HG02610 (cell line): ENCODE results near the gene TIAM2.
"Not testable (repeated sequence)": the region's sequence is repeated elsewhere in the genome, so short reads cannot be mapped to it uniquely, and the experiment has no call there.

Experiments
- ATAC-seq: cut with Tn5 transposase; IDR thresholded peaks from one replicate; pipeline ENCODE4 v1.9.1; 2021; ENCODE audit warnings: mild to moderate bottlenecking, moderate library complexity; ENCODE audit not compliant: unreplicated experiment

TIAM2 gene

DNA sequence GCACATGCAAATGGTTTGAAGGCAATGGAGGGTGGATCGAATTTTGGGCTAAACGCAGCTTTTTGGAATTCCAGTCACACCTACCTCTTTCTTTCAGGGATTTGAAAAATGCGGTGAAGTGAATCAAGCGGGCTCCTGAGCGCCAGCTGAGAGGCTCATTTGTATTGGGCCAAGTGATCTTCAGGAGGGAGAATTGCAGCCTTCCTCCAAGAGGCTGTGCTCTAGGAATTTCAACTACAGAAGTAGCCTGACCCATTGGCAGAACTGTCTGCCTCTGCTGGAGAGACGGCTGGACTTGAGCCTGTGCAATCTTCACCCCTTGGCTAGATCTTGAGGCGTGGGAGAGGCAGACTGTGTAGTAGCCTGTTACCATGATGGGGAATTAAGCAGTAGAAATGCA is 5.7 kb upstream of the TIAM2 start:
- no peak for ATAC-seq

DNA sequence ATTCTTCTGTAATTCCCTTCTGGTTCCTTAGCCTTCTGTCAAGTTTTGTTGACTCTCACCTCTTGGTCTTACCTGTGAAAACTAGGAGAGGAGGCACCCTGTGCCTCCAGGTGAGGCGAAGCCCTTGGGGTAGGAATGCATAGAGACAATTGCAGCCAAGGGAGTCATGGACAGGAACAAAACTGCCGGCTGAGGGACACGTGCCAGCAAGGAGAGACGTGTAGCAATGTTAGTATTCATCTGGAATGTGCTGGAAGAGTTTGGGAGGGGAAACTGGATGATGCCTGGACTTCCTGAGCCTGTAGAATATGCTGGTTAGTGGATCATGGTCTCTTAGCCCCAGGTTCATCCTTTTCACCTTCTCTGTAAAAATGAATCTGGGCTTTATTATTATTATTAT is 3.9 kb upstream of the TIAM2 start:
- ATAC-seq, result no peak

DNA sequence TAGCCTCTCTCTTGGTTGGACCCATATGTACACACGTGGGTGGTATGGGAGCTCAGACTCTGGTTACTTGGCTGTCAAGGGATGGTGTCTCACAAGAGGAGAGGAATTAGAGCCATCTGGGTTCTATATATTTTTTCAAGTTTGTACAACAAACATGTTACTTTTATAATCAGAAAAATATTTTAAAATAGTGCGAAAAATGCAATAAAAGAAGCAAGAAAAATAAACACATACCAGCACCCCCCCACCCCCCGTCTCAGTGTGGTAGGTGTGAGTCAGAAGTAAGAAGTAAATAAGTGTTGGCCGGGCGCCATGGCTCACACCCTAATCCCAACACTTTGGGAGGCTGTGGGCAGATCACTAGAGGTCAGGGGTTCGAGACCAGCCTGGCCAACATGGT is 2.1 kb upstream of the TIAM2 start:
- ATAC-seq, result no peak

DNA sequence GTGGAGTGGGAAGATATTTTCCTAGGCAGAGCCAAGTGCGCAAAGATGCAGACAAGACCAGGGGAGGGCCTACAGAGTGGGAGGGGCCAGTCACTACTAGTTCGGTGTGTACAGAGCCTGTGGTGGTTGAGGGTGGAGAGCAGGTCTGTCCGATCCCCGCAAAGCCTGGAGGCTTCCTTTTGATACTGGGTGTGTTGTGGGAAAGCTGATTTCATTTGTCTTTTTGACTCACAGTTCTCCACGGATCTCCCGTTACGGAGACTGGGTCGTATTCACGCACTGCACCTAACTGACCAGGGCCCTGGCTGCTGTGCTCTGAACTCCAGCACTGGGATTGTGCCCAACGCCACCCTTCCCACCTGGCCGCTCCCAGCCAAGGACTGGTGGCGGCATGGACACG is 1.4 kb upstream of the TIAM2 start:
- no peak for ATAC-seq

DNA sequence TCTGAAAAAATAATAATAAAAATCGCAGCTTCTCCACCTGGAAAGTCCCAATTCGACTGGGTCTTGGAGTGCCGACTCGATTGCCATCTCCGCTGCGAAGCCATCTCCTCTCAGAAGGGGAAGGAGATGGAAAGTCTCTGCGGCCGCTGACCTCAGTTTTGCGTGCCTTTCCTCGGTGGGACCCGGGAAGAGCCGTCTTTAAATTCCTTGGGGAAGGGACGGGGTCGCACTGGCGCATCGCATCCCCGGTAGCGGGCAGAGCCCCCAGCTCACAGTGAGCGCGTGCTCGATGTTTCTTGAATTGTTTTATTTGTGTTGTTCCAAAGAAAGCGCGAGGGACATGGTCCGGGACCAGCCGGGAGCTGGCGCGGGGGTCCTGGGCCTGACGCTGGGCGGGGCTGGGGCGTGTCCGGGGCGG is 270 bp upstream of the TIAM2 start:
- ATAC-seq, result no peak

DNA sequence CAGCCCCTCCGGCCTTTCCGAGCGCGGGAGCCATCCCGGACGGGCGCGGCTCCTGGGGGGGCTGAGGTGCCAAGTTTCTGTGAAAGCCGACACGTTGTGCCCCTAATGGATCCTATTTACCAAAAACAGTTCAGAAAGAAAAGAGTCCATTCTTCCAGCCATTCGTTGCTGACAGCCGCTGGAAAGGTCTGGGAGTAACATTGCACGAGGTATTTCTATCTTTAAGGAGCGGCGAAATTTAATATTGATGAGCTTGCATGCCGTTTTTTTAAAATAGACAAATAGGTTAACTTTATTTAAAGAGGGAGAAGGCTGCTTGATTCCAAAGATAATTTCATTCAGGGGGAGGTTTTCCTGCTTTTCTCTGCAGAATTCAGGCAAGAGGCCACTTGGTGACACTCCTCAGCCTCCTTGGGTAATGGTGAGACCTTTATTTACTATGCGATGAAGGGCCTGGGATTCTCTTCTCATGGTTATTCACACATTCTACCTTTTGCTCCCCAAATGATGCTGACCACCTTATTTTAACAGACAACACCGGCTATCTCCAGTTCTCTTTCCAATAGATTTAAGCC is 988 bp downstream of the TIAM2 start:
- ATAC-seq, result no peak

DNA sequence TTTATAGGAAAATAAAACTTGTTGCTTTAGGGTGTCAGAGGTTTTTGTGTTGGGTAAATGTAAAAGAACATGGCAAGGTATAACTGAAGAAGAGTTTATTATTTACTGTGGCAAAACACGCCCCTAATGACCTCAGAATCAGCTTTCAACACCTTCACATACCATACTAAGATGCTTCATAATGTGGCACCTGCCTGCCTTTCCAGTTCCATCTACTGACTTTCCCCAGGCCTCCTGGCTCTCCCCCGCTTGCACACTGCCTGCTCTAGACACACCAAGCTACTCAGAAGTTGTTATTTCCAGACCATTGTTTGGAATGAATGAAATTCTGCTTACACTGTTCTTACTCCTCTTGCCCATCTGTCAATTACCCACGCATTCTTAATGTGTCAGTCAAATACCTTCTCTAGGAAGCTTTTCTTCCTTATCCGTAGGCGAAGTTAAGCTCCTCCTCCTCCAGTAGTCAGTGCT is 1.8 kb downstream of the TIAM2 start:
- ATAC-seq, result no peak

DNA sequence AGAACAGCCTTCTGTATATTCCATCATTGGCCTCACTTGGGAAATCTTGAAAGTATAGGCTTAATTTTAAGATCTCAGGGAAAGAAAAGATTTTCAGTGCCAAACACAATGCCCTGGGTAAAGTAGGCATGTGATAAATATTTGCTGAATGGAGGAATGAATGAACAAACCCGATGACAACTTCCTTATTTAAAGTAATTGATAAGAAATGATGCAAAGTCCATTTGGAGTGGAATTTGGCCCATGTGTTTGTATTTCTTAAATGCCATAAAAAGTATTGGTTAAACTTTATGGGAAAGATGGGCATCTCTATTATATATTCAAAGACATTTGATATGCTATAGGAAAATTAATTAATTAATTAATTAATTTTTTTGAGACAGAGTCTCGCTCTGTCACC is 3.7 kb downstream of the TIAM2 start:
- no peak for ATAC-seq

DNA sequence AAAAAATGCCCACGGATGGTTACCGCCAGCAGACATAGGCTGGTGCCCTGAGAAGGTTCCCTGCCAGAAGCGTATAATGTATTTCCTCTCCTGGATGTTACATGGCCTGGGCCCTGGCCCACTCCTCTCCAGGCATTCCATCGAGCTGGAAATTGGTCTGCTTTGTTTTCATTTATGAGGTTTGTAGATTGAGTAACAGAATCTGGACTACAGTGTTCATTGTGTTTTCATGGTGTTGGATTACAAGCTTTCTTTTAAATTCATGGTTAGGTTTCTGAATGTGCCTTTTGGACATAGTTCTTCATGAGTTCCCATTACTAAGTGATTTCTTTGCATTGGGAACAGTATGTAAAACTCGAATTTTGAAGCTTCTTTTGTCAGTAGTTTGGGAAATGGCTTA is 6.4 kb downstream of the TIAM2 start:
- no peak for ATAC-seq

DNA sequence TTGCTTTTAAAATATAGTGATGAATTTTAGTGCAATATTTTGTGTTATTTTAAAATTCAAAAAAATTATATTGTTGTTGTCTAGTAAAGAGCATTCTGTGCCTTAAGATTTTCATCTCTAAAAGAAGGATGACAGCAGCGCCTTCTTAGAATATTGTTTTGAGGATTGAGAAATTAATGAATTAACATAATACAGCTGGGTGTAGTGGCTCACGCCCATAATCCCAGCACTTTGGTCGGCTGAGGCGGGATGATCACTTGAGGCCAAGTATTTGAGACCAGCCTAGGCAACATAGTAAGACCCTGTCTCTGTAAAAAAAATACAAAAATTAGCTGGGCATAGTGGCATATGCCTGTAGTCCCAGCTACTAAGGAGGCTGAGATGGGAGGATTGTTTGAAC is 6.8 kb downstream of the TIAM2 start:
- no peak for ATAC-seq

DNA sequence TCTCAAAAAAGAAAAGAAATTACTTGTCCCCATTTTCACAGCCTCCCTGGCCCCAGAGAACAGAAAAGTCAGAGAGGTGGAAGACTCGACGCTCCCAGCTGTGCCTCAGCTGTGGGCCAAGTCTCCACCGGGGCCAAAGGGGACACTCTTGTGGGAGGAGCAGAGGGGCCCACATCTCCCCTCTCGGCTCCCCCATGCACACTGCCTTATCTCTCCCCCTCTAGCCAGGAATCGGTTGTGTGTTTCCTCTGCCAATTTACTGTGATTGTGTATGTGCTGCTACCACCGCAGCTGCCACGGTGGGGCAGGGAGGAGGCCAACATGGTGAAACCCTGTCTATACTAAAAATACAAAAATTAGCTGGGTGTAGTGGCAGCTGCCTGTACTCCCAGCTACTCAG is 8.4 kb downstream of the TIAM2 start:
- ATAC-seq, result no peak

DNA sequence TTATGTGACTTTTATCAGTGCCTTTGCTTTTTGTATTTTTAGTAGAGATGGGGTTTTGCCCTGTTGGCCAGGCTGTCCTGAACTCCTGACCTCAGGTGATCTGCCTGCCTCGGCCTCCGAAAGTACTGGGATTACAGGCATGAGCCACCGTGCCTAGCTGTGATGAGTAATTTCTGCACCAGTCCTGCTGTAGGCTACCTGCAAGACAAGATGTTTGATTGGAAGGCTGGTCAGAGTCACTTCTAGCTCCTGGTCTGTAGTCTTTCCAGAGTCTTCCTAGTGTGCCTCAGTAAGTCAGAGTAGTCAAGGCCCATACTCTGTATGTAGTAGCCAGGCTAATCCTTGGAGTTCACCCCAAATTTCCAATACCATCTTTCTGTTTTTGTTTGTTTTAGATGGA is 8.9 kb downstream of the TIAM2 start:
- no peak for ATAC-seq

DNA sequence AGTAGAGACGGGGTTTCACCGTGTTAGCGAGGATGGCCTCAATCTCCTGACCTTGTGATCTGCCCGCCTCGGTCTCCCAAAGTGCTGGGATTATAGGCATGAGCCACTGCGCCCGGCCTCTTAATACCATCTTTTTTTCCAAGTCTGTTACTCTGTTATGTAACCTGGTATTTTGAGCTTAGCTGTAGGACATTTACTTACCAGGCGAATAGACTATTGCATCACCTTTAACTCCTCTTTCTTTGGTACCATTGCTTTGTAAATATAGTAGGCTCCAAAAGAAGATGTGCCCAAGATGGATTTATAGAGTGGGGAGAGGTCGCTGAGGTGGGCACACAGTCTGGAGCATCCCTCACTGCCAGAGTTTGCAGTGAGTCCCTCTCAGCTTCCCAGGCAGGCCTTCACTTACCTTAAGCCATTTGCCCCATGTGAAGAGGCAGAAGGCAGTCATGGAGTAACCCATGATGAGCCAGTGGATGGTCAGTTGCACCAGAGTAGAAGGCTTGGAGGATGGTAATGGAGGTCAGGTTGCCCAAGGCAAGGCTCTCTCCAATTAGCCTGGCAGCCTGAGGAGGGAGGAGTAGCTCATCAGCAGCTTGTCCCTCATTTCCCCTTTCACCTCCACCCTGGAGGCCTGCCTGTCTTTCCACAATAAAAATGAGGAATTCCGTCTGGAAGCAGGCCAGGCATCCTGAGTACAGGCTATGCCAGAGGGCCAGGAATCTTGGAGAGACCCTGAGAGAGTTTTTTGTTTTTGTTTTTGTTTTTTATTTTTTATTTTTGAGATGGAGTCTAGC is 9.7 kb downstream of the TIAM2 start:
- ATAC-seq, result no peak

DNA sequence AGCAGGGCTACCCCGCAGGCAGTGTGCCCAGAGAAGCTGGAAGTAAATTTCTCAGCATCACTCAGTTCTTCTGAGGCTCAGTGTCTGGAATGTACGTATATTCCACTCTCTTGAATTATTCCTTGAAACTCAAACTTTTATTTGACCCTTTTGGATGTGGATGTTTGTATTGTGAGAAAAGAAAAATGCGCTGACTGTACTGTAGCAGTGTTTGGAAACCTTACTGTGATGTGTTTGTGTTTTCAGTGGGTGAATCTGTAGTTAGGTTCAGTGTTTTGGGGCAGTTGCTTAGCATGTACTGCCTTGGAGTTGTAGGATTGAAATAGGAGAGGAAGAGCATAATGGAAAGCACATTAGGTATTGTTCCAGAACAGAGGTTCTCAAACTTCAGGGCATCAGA is 13.5 kb downstream of the TIAM2 start:
- no peak for ATAC-seq

DNA sequence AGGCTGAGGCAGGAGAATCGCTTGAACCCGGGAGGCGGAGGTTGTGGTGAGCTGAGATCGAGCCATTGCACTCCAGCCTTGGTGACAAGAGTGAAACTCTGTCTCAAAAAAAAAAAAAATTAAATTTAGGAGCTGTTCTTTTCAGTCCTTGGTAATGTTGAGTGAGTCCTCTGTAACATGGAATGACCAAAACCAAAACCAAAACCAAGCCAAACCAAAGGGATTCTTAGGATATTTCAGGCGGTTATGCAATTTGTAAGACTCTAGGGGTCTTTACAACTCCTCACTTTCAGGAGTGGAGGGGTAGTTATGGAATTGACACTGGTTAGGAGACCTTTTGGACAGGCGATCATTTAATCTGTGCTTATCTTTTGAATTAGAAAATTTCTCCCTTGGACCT is 15.8 kb downstream of the TIAM2 start:
- no peak for ATAC-seq

DNA sequence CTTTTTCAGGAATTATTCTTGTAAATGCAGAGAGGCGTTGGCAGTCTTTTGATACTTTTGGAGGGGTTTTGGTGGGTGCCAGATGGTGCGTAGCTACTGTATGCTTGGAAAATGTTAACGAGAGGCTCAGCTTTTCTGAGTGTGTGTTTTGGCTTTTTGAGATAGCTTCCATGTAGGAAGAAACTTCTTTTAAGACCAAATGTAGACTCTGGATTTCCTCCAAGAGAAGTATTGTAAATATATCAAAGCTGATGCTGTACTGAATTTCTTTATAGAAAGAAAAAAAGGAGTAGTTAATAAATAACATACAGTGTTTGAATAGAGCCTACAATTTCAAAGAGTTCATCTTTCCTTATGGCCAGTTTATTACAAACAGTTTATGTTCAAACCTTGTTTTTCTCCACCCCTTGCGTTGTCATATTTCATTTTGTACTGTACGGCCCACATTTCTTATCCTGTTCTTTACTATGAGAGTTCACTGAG is 16.7 kb downstream of the TIAM2 start:
- no peak for ATAC-seq

DNA sequence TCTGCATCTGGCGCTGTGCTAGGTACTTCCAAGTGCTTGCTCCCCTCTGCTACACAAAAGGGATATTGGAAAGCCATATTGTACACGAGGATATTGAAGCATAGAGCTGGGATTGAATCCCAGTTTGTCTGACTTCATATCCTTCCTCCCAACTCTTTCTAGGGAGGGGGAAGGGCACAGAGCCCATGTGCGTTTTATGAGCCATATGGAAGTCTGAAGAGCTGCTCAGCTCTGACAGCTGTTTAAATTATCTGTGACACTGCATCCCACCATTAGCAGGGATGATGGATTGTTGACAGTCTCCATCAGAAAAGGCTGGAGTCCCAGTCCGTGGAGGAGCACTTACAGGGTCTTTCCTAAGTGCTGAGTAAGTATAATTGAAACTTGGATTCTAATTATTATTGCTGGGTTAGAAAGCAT is 18.4 kb downstream of the TIAM2 start:
- ATAC-seq, result no peak

DNA sequence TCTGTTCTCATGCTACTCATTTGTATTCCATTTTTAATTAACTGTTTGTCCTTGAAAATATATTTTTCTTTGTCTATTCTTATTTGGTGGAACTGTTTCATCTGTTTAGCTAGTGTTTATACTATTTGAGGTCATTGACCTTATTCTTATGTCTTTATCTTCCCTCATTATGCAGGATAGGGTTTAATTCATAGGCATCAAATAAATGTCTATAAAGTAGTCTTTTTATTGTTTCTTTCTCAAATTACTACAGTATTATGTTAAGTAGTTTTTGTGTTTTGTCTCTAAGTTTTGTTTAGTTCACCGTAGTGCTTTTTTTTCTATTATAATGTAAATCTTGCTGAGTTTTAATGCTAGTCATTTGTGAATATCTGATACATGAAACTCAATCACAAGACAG is 19.0 kb downstream of the TIAM2 start:
- no peak for ATAC-seq

DNA sequence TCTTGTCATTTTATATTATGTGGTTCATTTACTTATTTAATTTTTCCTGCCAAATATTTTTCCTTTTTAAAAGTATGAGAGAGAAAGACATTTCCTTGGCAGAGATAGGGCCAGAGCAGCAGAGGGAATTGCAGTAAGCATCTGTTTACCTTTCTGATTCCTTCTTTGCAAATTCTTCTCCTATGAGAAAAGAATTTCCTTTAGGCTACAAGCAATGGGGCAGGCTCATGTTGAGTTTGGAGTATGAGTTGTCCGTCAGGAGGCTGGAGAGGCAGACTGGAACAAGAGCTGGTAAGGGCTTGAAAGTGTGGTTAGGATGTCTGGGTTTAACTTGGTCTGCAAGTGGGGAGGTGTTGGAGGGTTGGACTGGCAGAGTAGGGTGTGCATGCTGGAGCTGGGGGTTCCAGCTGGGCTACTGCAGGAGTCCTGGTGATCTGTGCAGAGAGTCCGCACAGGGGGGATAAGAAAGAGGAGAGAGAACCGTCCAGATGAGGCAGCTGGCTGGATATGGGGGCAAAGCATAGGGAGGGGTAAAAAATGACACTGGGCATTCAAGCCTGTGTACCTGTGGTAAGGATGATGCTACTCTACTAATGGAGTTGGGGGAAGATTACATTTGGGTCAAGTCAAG is 19.7 kb downstream of the TIAM2 start:
- ATAC-seq, result no peak

DNA sequence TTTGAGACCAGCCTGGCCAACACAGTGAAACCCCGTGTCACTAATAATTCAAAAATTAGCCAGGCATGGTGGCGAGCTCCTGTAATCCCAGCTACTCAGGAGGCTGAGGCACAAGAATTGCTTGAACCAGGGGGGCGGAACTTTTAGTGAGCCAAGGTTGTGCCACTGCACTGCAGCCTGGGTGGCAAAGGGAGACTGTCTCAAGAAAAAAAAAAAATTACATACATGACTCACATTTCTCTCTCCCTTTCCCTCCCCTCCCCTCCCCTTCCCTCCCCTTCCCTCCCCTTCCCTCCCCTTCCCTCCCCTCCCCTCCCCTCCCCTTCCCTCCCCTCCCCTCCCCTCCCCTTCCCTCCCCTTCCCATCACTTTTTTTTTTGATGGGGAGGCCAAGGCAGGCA is 23.3 kb downstream of the TIAM2 start:
- ATAC-seq, result not testable (repeated sequence)

DNA sequence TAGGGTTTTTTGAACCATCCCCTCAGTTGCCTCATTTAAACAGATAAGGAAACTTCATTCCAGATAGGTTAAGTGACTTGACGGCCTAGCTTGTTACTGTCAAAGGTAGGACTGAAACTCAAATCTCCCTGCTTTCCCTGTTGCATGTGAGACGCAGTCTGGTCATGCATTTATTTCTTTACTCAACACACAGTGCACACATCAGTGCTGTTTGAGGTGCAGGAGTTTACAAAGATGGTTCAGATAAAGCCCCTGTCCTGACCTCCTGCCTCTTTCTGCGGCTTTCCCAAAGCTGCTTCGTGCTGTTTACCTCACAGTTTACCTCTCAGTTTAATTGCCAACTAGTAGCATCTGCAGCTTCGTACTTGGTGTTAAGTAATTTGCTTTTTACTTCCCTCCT is 26.6 kb downstream of the TIAM2 start:
- no peak for ATAC-seq

DNA sequence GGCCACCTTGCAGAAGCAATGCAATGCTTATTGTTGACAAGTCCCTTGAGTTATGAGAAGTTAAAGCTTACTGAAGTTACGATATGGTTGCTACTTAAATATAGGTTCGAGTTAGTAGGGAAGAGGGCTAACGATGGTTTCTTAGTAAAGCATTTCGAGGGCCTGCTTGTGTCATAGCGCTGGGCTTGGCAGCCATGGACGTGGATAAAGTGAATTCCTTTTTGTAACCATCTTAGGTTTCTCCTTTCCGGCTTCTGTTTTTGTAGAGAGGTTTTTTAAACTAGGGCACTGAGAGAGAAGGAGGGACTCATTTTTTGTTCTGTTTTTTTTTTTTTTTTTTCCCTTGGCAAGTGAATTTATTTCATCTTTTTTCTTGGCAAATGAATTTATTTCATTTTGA is 27.6 kb downstream of the TIAM2 start:
- ATAC-seq, result no peak
